Adrenal gland (tissue), 5 donors: ENCODE measurements around the gene GOLGA7B.

ENCODE experiments used
- POLR2A ChIP-seq, 2 donors: fragments of 450-650 bp; IDR thresholded peaks; one replicate each; pipeline ENCODE4 v1.6.1; 2017; ENCODE audit warnings: antibody characterized with exemption in 2 of 2, mild to moderate bottlenecking in 2 of 2, moderate library complexity in 1 of 2
- TF ChIP-seq, protein P1 (sequence below), 6 experiments: fragments of 450-650 bp in 4 of 6; fragments of 200-600 bp in 2 of 6; sonication (generic) in 1 of 6; IDR thresholded peaks; 1 replicate in 5 of 6; 2 replicates in 1 of 6; pipeline versions ENCODE4 v1.5.1 to v1.8.0; 2016 to 2021; ENCODE audit warnings: antibody characterized with exemption in 6 of 6, mild to moderate bottlenecking in 2 of 6, moderate library complexity in 1 of 6
- donor health status: DM: no; HTN: no; CAD: no.

DNA sequence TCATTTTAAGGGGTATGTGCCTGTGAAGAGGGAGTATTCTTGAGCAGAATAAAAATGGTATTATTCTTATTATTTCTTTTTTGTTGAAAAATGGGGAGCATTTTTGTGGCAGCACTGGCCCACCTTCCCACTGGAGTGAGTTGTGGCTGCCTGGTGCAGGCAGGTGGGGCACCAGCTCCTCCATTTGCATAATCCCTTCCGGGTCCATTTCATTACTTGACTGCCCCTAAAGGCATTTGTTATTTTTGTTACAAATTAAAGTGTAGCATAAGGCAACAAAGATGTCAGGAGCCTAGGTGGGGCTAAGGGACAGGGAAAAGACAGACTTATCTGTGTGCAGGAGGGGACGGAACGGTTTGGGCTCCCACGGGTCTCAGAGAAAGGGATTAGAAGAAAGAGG, 26.8 kb downstream of the GOLGA7B start:
- TF ChIP-seq, protein P1, sequence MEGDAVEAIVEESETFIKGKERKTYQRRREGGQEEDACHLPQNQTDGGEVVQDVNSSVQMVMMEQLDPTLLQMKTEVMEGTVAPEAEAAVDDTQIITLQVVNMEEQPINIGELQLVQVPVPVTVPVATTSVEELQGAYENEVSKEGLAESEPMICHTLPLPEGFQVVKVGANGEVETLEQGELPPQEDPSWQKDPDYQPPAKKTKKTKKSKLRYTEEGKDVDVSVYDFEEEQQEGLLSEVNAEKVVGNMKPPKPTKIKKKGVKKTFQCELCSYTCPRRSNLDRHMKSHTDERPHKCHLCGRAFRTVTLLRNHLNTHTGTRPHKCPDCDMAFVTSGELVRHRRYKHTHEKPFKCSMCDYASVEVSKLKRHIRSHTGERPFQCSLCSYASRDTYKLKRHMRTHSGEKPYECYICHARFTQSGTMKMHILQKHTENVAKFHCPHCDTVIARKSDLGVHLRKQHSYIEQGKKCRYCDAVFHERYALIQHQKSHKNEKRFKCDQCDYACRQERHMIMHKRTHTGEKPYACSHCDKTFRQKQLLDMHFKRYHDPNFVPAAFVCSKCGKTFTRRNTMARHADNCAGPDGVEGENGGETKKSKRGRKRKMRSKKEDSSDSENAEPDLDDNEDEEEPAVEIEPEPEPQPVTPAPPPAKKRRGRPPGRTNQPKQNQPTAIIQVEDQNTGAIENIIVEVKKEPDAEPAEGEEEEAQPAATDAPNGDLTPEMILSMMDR (IDR thresholded peaks at IDR 0.05), result no peak
- TF ChIP-seq POLR2A (IDR thresholded peaks at IDR 0.05), result no peak
